Fibroblast of mammary gland (primary cell): Measurements from ENCODE around the gene NLRP3.

Experiments used
- DNase-seq: peaks from one replicate; pipeline ENCODE4 v3.0.0-alpha.2; 2010; ENCODE audit warnings: low read depth
- H3K4me3 ChIP-seq: 2 replicates; pipeline ENCODE4 v1.5.1; 2011; ENCODE audit warnings: low read depth, mild to moderate bottlenecking, low read length, moderate library complexity; ENCODE audit not compliant: control insufficient read depth
- TF ChIP-seq, protein P1 (sequence below): conservative IDR thresholded peaks from 2 replicates; pipeline ENCODE4 v1.5.1; 2011; ENCODE audit warnings: low read depth, low read length, inconsistent platforms; ENCODE audit not compliant: control insufficient read depth, insufficient read depth

Gene NLRP3

DNA sequence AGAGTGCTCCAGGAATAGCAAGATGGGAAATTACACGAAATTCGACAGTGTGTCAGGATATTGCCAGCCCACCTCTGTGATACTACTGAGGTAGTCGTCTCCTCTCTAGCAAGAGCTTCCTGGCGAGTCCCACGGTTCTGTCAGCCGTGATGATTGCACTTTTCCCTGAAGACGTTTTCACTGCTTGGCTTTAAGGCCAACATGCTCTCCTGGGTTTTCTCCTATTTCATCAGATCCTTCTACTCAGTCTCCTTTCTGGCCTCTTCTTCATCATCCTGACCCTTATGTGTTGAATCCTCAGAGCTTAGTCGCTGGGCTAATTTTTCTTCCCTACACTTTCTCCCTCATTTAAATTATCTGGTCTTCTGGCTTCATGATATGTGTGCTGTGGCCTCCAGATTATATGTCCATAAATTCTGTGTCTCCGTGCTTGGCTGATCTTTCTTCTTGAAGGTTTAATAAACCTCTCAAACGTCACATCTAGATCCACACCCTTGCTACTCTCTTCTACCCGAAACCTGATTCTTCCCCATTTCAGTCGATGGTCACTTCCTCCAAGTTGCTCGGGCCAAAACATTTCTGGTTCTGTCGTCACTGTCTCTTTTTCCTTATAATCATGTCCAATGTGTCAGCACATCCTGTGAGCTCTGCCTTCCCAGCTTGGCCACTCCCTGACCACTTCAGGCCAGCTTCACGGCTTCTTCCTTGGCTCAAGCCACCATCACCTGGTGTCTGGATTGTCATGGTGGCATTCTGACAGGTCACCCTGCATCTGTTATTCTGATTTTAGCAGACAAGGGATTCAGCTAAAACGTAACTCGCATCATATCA lies 29.8 kb downstream of the NLRP3 start:
- TF ChIP-seq, protein P1, sequence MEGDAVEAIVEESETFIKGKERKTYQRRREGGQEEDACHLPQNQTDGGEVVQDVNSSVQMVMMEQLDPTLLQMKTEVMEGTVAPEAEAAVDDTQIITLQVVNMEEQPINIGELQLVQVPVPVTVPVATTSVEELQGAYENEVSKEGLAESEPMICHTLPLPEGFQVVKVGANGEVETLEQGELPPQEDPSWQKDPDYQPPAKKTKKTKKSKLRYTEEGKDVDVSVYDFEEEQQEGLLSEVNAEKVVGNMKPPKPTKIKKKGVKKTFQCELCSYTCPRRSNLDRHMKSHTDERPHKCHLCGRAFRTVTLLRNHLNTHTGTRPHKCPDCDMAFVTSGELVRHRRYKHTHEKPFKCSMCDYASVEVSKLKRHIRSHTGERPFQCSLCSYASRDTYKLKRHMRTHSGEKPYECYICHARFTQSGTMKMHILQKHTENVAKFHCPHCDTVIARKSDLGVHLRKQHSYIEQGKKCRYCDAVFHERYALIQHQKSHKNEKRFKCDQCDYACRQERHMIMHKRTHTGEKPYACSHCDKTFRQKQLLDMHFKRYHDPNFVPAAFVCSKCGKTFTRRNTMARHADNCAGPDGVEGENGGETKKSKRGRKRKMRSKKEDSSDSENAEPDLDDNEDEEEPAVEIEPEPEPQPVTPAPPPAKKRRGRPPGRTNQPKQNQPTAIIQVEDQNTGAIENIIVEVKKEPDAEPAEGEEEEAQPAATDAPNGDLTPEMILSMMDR: no peak
- H3K4me3 ChIP-seq: no peak overlapping the region
- DNase-seq: no peak

DNA sequence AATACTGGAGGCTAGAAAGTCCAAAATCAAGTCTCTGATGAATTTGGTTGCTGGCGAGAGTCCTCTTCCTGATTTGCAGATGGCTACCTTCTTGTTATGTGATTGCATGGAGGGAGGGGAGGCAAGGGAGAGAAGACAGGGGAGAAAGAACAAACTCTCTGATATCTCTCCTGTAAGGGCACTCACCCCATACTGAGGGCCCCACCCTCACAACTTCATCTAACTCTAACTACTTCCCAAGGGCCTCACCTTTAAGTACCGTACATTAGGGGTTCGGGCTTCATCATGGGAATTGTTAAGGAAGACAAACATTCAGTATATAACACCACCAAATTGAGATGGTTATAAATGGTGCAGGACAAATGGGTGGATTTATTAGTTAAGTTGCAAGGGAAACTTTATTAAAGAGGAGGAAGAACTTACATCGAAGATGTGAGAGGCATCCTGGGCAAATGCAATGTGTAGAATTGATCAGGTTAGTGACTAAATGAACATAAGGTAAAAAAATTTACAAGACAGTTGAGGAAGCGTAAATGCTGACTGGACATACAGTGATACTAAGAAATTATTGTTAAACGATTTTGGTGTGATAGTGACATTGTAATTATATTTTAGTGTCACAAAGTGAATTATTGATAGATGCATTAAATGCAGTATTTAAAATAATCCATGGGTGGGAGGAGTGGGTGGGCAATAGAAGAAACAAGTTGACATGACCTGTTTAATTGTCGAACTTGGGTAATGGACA lies 31.4 kb downstream of the NLRP3 start:
- TF ChIP-seq, protein P1: no peak
- no peak overlapping the region for H3K4me3 ChIP-seq
- no peak for DNase-seq

- peak; percentile 51 for DNase-seq
- TF ChIP-seq, protein P1: peak; percentile 10
- peak overlapping the region; percentile 44 for H3K4me3 ChIP-seq
Observed at GRCh38 chr1:247448107-247448791, 32.3 kb downstream of the NLRP3 start.

GRCh38 chr1:247451388-247452010 lies 35.5 kb downstream of the NLRP3 start:
- TF ChIP-seq, protein P1: no peak
- DNase-seq: no peak
- H3K4me3 ChIP-seq: no peak overlapping the region

- no peak for DNase-seq
- TF ChIP-seq, protein P1: no peak
- H3K4me3 ChIP-seq: no peak overlapping the region
Observed at GRCh38 chr1:247452447-247453039, 36.6 kb downstream of the NLRP3 start.

DNA sequence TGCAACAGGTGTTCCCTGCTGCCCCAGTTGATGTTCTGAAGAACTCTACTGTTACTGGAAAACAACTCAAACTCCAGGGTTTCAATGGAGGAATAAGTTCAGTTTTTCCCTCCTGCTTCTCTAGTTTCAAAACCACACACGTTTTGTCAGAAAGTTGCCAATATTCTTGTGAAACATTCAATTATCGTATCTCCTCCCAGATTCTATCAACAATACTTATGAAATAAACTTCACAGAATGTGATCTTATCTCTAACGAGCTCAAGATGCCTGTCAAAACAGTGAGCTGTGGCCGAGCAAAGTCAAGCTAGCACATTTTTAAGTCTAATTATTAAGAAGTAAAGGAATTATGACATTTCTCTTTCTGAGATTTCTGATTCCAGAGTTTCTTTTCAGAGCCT lies 37.3 kb downstream of the NLRP3 start:
- TF ChIP-seq, protein P1: no peak
- DNase-seq: no peak

More for the DNA sequence above, 37.3 kb downstream of the NLRP3 start:
- H3K4me3 ChIP-seq: no peak overlapping the region
